MM.1S (cell line): ENCODE data around the gene RGS6.

Experiments
- CTCF ChIP-seq: fragments of 300-600 bp; sonication (generic); IDR thresholded peaks from 2 replicates; pipeline ENCODE4 v1.5.1; 2016; ENCODE audit warnings: antibody characterized with exemption, low read length, mixed read lengths
- EZH2phosphoT487 ChIP-seq: fragments of 300-600 bp; sonication (generic); IDR thresholded peaks from 2 replicates; pipeline ENCODE4 v1.6.1; 2018; ENCODE audit warnings: antibody characterized with exemption, low read length

- no peak for TF ChIP-seq EZH2phosphoT487
- TF ChIP-seq CTCF, result no peak
These were observed 650.4 kb downstream of the RGS6 start for GRCh38 chr14:72582582-72582981.
